ENCODE results near the gene RWDD4.

GRCh38 chr4:183626168-183626567, 32.8 kb downstream of the RWDD4 start:
- TF ChIP-seq EZH2 (IDR thresholded peaks at IDR 0.05; ENCODE audit: low read length, unreplicated experiment) (no peak), EZH2phosphoT487 (IDR thresholded peaks at IDR 0.05; ENCODE audit: borderline replicate concordance, low read length) (no peak)
- TF ChIP-seq, protein P1, sequence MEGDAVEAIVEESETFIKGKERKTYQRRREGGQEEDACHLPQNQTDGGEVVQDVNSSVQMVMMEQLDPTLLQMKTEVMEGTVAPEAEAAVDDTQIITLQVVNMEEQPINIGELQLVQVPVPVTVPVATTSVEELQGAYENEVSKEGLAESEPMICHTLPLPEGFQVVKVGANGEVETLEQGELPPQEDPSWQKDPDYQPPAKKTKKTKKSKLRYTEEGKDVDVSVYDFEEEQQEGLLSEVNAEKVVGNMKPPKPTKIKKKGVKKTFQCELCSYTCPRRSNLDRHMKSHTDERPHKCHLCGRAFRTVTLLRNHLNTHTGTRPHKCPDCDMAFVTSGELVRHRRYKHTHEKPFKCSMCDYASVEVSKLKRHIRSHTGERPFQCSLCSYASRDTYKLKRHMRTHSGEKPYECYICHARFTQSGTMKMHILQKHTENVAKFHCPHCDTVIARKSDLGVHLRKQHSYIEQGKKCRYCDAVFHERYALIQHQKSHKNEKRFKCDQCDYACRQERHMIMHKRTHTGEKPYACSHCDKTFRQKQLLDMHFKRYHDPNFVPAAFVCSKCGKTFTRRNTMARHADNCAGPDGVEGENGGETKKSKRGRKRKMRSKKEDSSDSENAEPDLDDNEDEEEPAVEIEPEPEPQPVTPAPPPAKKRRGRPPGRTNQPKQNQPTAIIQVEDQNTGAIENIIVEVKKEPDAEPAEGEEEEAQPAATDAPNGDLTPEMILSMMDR (conservative IDR thresholded peaks at IDR 0.05; ENCODE audit: low read depth, low read length), result no peak

All from PC-3 (cell line).